Stimulated activated CD8-positive, alpha-beta memory T cell treated with anti-CD3 and anti-CD28 coated beads, Interleukin-2, amount 100 ng/mL, for 48 hours (primary cell): Measurements from ENCODE around the gene PSMC3IP.

Experiments
- DNase-seq, 2 donors: peaks; one replicate each; pipeline ENCODE4 v3.0.0-alpha.2; 2020; ENCODE audit warnings: low read depth in 2 of 2

The PSMC3IP gene

DNA sequence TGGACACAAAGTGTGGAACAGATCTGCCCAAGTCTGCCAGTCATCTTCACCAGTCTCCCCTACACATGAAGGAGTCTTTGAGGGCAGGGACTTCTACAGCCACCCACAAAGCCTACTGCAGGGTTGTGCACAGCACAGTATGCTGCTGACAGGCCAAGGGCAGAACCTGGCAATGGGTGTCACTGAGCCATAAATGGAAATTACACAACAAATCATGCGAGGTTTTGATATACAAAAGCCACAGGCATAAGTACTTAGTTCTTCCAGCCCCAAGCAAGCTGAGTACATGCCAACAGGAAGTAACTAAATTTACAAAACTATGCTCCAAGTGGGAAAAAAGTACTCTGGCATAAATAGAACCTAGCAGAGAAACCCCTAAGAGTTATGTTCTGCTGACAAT, 7.8 kb upstream of the PSMC3IP start:
- DNase-seq = no peak

DNA sequence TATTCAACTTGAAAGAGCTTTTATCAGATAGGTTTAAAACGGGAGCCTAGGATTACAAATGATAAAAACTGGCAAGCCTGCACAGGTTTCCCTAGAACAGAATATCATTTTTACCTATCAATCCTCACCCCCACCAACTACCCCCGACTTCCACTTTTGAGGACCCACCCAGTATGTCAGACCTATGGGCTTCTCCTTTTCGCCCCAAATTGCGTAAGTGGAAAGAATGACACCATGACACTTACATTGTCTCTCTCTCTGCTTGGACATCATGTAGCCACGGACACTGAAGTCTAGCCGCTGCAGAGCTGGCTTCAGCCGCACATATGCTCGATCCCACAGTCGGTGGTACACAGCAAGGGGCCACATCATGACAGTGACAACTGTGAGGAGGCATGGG, 7.4 kb upstream of the PSMC3IP start:
- DNase-seq = no peak

DNA sequence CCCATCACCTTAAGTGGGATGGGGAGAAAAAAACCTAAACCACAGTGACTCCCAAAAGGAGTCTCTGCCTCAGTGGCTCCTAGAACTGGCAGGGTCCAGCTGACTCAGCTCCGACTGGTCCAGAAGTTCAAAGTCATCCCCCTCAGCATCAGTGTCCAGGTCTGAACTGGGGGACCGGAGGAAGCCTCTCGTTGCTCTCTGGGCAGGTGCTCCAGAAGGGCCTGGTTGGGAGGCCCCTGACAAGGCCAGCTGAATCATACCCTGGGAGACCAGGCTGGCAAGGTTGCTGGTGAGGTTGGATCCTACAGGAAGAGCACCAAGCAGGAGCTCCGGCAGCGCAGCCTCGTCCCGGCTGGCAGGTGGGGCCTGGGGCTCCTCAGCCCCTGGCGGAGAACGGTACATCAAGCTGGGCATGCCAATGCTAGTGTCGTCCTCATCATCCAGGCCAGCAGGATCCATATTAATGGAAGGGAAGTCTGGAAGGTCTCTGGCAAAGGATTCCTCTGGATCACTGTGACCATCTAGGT, 4.3 kb upstream of the PSMC3IP start:
- no peak for DNase-seq

DNA sequence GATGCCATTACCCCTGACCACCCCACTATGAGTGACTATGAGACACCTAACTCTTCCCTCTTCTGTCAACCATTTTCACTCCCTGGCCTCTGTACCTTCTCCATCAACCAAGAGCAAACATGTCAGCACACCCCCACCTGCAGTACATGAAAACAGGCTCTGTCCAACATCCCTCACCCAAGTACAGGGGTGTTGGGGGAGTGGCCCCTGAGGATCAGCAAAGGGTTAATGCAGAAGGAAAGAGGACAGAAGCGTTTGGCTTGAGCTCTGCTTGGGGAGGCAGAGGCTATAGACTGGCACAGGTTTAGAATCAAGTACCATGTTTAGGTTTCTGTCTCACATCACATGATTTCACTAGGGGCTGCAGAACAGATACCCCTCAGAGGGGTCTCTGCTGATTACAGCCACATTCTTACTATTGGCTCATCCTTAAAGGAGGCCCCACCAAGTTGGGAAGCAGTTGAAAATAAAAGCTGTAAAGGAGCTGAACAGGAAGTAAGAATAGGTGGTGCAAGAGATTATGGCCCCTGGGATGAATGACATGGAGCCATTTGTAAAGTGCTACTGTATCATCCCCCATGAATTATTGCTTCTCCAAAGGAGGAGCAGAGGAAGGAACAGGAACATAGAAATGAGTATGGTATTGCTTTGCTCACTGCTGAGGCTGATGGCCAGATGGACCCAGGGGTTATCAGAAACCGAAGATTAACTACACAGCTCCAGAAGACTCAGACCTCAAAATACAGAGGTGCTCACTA, 2.4 kb upstream of the PSMC3IP start:
- no peak for DNase-seq

DNA sequence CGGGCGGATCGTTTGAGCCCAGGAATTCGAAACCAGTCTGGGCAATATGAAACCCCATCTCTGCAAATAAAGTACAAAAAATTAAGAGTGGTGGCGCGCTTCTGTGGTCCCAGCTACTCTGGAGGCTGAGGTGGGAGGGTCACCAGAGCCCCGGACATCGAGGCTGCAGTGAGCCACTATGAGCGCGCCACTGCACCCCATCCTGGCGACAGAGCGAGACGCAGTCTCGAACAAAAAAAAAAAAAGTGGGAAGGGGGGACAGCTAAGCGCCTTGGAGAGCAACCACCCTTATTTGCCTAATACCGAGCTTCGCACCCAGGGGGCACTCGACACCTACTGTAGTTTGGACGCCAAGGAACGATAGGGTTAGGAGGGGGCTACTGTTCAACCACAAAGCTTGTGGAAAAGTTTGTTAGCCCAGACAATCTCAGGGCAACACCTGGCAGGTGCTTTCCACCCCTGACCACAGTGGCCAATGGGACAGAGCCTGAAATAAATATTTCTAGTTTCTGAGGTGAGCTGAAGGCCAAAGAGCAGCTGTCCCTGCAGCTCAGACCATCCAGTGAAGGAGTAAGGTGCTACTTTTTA, 847 bp upstream of the PSMC3IP start:
- DNase-seq = peak; percentile 58 to 60

DNA sequence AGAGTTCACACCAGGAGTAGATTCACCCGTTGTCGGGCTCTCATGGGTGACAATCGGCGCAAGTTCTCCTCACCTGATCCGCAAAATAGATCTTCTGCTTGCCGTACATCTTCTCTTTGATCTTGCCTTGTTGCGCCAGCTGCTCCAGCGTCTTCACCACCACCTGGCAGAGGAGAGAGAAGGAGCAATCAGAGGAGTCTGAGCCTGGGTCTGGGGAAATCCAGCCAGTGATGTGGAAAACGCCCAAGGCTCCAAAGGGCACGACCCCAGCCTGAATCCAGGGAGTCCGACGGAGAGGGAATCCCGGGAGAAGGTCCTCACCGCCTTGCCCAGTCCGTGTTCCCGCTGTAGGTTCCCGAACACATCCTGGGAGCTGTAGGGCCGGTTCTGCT, 393 bp downstream of the PSMC3IP start:
- no peak for DNase-seq

DNA sequence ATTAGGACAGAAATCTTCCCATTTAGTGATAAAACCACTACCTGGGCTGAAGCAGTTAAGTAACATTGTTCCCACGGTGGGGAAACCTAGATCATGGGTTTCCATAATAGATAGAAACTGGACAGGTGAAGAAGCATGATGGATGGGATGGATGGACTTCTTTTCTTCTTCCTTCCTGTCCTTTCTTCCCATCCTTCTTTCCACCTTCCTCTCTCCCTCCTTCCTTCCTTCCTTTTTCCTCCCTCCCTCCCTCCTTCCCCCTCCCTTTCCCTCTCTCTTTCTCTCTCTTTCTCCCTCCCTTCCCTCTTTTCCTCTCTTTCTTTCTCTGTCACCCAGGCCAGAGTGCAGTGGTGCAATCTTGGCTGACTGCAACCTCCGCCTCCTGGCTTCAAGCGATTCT, 3.1 kb downstream of the PSMC3IP start:
- DNase-seq = no peak

DNA sequence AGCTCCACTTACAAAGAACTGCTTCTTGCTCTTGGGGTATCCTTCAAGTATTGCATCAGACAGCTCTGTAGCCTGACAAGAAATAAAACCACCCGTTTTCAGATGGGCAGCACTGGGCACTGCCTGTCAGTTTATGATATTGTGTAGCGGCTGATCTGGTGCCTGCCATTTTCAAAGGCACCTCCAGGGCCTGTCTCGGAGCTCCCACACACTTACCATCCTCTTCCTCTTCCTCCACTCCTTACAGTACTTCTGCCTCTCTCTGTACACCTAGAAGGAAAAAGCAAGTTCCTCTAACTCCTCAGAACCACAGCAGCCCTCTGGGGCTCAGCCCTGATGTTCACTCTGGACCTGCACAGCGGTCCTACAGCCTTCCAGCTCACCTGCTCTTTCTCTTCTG, 4.4 kb downstream of the PSMC3IP start:
- DNase-seq = no peak

DNA sequence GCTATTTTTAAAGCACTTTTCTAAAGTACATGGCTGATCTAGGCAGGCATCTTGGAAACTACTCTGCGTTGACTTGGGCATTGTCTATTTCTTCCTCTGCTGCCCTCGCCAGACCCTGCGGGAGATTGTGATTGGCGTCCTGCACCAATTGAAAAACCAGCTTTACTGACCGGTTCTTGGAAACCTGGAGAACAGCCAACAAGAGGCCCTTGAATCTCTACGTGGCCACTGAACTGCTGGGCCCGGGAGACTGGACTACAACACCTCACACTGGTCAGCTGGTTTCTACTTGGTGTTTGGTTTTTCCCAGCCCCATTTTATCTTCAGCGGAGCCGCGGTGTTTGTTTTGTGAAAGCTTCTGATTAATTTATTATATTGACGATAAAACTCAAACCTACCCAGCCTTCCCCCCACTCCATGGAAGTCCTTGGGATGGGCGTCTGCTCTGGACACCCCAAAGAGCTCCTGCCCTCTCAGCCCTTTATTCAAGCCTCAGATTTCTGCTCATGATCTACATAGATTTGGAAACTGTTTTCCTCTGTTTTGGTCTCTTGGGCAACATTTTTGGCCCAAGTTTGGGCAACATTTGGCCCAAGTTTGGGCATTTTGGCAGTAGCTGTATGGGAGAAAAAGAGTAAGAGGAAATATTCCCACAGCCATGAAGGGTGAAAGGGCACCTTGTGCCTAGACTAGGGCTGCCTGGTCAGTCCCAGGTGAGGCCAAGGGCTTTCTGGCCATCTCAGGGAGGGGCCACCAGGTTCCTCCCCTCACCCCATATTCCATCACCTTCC, 5.9 kb downstream of the PSMC3IP start:
- no peak for DNase-seq

DNA sequence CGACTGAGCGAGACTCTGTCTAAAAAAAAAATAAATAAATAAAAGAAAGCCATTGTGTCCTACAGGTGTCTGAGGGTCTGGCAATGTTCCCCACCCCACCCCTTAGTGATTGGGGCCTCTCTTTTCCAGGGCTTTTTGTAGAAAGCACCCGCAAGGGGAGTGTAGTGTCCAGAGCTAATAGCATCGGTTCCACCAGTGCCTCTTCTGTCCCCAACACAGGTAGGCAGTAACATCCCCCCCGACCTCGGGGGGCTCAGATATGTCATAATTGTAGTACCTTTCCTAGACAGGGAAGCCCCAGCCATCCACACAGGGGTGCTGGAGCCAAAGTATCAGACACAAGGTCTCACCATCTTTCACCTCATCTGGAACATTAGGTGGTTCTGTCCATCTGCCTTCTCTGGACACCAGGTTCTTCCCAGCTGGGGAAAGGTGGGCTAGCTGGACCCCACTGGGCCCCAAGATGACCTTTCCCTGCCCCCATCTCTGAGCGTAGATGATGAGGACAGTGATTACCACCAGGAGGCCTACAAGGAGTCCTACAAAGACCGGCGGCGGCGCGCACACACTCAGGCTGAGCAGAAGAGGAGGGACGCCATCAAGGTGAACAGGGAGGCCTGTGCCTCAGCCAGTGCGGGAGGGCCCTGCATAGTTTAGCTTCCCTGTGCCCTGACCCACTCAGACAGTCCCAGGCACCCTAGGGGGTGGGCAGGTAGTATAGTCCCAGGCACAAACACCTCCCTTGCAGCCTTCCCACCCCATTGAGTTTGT, 9.0 kb downstream of the PSMC3IP start:
- DNase-seq = no peak

DNA sequence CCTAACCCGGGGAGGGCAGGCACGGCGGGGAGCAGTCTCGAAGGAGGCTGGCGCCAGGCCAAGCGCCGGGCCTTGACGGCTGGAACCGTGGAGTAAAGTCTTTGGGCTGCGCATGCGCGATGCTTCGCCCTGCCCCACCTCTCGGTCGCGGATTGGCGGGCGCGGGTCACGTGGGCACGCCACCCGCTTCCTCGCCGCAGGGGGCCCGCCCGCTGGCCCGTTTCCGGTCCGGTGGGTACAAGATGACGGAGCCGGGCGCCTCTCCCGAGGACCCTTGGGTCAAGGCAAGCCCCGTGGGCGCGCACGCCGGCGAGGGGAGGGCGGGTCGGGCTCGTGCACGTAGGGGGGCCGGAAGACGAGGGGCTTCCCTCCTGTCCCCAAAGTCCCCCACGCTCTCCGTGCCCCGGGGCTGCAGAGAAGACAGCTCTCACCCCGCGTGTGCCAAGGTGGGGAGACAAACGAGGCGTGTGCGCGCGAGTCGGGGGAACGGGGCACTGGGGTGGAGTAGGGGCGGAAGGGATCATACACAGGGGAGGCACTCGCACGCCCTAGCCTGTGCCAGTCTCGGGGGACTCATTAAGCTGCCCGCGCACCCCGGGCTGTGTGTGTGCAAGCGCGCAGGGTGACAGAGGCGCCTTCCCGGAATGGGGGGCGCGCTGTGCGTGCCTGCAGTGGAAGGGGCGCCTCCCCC, 10.5 kb downstream of the PSMC3IP start, which contains the start of gene MLX:
Gene MLX, plus strand, starts transcription at position 218 of the 691 bp plus-strand sequence. Its CDS starts 25 bp downstream, at position 243.
- peak; percentile 91 to 94 for DNase-seq

DNA sequence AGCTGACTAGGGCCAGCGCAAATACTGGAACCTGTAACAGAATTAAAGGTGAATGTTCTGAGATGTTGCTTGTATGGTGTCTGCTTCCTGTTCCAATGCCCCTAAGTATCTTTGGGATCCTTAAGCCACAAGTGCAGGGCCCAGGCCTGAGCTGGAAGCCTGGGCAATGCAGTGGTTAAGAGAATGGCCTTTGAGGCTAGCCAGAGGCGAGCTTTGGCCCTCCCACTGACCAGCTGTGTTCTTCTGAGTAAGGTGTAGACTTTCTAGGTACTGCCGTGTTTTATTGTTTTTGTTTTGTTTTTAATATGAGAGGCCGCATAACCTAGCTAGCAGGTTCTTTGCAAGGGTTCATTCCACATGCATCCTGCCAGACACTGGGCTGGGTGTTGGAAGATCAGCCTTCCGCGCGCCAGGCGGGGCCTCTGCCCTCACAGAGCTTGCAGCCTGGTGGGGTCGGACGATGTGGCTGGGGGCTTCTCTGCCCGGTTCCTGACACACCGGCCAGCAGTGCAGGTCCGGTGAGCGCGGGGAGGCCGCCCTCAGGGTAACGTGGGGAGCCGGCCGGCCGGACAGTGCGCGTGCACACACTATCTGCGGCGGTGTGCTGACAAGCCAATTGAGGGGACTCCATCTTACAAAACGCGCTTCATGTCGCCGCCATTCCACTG, 11.2 kb downstream of the PSMC3IP start:
- no peak for DNase-seq

DNA sequence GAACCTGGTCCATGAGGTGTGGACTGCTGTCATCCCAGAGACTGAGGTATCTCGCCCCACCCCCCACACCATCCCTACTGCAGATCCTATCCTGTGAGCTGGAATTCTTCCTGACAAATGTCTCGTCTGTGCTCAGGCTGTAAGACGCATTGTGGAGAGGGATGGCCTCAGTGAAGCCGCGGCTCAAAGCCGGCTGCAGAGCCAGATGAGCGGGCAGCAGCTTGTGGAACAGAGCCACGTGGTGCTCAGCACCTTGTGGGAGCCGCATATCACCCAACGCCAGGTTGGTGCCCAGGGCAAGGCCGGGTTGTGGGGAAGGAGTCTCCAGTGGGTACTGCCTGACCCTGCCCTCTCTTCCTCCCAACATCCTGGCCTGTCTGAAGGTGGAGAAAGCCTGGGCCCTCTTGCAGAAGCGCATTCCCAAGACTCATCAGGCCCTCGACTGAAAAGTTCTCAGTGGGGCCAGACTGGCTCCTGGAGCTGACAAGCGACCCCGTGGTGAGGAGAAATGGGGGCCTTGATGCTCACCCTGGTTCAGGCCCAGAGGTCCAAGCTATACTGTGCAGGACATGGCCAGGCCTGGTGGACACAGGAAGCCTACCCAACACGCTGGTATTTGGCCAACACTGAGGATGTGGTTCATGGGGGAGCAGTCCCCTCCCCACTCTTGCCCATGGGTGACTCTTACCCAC, 11.9 kb downstream of the PSMC3IP start:
- DNase-seq = no peak

DNA sequence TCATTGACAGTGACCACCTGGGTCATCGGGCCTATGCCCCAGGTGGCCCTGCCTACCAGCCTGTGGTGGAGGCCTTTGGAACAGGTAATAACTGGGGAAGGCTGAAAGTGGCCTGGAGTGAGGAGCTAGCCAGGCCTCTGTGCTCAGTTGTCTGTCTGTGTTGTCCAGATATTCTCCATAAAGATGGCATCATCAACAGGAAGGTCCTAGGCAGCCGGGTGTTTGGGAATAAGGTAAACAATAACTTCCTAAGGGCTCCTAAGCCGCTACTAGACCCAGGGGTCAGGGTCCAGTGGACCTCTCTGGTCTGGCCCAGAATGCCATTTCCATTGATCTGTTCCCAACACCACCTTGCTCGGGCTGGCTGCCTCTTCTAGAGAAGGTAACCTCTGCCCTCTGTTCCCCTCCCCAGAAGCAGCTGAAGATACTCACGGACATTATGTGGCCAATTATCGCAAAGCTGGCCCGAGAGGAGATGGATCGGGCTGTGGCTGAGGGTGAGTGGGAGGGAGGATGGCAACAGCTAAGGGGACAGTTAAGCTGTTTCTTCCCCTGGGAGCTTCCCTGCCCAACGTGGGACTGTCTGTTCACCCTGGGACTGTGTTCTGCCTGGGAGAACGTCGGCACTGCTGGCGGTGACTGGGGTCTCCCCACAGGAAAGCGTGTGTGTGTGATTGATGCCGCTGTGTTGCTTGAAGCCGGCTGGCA, 12.6 kb downstream of the PSMC3IP start:
- no peak for DNase-seq

DNA sequence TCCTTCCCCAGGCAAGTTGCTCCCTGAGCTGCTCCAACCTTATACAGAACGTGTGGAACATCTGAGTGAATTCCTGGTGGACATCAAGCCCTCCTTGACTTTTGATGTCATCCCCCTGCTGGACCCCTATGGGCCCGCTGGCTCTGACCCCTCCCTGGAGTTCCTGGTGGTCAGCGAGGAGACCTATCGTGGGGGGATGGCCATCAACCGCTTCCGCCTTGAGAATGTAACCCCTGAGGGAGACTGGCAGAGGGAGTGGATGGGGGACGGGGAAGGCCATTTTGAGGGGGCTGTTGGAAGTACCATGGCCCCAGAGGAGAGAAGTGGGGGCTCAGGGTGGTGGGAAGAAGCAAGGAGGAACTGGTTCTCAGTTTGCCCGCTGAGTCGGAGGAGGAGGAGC, 13.6 kb downstream of the PSMC3IP start:
- no peak for DNase-seq

DNA sequence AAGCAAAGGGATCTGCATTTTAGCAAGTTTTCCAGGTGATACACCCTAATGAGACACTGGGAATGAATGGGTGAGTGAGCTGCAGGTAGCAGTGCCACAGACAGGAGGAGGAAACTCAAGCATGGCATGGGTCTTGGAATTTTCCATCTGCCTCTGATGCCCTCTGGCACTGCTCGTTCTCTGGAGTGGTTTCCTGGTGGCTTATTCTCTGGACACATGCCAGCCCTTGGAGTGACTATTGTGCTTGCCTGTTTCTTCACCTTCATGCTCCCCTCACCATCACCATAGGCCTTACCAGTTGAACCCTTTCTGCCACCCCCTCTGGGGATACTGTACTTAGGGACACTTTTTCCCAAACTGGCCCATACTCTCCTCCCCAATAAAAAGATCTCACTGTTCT, 14.0 kb downstream of the PSMC3IP start:
- DNase-seq = no peak

DNA sequence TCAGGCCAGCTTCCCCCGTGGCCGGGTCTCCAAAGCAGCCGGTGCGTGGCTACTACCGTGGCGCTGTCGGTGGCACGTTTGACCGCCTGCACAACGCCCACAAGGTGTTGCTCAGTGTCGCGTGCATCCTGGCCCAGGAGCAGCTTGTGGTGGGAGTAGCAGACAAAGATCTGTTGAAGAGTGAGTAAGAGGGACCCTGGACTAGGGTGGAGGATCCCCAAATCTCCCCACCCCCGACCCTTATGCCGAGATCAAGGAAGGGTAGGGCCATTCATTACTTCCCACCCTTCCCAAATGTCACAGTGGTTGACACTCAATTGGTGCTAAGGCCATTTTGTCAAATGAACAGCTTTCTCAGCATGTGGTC, 14.4 kb downstream of the PSMC3IP start:
- no peak for DNase-seq

DNA sequence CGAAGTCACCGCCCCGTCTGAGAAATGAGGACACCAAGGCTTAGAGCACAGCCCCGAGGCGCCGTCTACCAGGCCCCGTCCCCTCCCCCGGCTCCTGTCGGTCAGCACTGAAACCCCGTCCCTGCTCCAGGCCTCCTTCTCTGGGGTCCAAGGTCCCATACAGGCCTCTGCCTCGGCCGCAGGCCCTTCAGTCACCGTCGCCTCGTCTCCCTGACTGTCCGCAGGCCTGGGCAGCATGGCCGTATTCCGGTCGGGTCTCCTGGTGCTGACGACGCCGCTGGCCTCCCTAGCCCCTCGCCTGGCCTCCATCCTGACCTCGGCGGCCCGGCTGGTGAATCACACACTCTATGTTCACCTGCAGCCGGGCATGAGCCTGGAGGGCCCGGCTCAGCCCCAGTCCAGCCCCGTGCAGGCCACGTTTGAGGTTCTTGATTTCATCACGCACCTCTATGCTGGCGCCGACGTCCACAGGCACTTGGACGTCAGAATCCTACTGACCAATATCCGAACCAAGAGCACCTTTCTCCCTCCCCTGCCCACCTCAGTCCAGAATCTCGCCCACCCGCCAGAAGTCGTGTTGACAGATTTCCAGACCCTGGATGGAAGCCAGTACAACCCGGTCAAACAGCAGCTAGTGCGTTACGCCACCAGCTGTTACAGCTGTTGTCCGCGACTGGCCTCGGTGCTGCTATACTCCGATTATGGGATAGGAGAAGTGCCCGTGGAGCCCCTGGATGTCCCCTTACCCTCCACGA, 15.0 kb downstream of the PSMC3IP start:
- DNase-seq = no peak

DNA sequence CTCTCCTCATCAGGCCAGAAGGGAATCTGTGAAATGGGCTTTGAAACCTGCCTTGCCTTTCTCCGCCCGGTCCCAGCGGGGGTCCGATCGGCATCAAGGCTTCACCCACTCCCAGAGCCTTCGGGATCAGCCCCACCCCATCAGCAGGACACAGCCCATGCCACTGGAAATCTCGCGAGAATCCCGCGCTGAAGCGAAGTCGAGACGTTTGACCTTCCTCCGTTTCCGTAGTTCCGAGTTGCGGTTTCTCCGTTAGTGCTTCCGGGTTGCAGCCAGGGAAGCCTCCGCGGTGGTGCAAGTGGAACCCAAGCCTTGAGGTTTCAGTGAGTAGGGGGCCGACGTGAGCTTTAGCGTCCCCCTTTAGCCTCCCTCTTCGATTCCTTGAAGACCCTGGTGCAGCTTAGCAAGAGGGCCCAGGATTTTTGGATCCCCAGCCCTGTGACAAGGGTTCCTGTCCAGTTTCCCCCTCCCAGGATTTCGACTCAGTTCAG, 15.6 kb downstream of the PSMC3IP start, which contains the start of gene COASY:
Gene COASY, plus strand, starts transcription at position 252 of the 491 bp plus-strand sequence. CDS start 475 bp downstream, outside the sequence.
- DNase-seq = peak; percentile 85 to 92
